HCT116 (cell line): ENCODE data around the gene RIBC2.

Experiments
- EZH2 ChIP-seq: fragments of 200-600 bp; sonication (generic); IDR thresholded peaks from 2 replicates; pipeline ENCODE4 v1.6.1; 2017; ENCODE audit warnings: antibody characterized with exemption, mixed run types
- EZH2phosphoT487 ChIP-seq: fragments of 200-600 bp; IDR thresholded peaks from 2 replicates; pipeline ENCODE4 v1.6.1; 2018; ENCODE audit warnings: antibody characterized with exemption, borderline replicate concordance
- JUND ChIP-seq: IDR thresholded peaks from 2 replicates; pipeline ENCODE4 v1.6.1; 2012
- POLR2A ChIP-seq: IDR thresholded peaks from 2 replicates; pipeline ENCODE4 v1.7.0; 2011; ENCODE audit warnings: borderline replicate concordance; ENCODE audit not compliant: insufficient read depth, insufficient read length; ENCODE audit errors: extremely low read depth
- POLR2AphosphoS5 ChIP-seq: IDR thresholded peaks from 2 replicates; pipeline ENCODE4 v1.6.1; 2011; ENCODE audit warnings: mild to moderate bottlenecking, low read depth, low read length, moderate library complexity
- TF ChIP-seq, protein P1 (sequence below): IDR thresholded peaks from 2 replicates; pipeline ENCODE4 v1.6.1; 2012
- TF ChIP-seq, protein P2 (sequence below): IDR thresholded peaks from 2 replicates; pipeline ENCODE4 v1.6.1; 2012; ENCODE audit warnings: low read depth
- TF ChIP-seq, protein P3 (sequence below), 3 experiments: fragments of 200-600 bp in 1 of 3; sonication (generic) in 1 of 3; IDR thresholded peaks in 2 of 3; conservative IDR thresholded peaks in 1 of 3; 2 replicates each; pipeline ENCODE4 v1.5.1; 2012 to 2017; ENCODE audit warnings: low read depth in 2 of 3, low read length in 2 of 3, antibody characterized with exemption in 1 of 3, borderline replicate concordance in 1 of 3, control low read depth in 1 of 3, mild to moderate bottlenecking in 1 of 3, mixed read lengths in 1 of 3, mixed run types in 1 of 3, moderate library complexity in 1 of 3; ENCODE audit not compliant: insufficient read depth in 1 of 3

DNA sequence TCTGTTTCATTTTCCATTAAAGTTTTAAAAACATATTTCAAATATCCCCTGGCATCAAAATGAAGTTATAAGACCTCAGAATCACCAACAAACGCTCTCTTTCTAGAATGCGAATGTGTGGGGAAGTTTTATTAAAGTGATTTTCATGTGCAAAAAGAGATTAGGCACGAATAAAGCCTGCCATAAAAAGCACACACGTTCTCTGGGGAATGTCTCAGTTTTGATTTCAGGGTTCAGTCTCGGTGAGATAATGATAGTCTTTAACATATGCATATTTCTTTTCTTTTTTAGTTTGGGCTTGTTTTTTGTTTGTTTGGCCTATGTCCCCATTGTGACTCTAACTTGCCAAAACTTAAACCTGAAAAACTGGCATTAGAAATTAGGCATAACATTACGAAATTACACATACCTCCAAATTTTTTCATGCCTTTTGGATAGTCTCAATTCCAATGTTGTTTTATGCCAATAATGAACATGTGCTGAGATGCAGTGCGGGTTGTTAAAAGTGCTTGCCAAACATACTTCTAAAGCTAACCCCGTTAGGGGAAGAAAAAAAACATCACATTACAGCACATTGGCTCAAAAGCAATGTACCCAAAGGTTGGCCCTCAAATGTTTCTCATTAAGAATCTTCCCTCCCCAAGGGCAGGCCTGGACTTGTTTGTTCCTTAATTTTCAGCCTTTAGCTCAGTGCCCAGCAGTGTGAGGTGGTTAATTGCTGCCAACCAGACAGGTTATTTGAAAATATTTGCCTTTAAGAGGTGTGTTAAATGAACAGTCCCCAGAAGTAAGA is 56.0 kb downstream of the RIBC2 start:
- TF ChIP-seq POLR2A (no peak), EZH2phosphoT487 (no peak), JUND (no peak), EZH2 (no peak), POLR2AphosphoS5 (no peak)
- TF ChIP-seq, protein P1, sequence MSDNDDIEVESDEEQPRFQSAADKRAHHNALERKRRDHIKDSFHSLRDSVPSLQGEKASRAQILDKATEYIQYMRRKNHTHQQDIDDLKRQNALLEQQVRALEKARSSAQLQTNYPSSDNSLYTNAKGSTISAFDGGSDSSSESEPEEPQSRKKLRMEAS, result no peak
- TF ChIP-seq, protein P2, sequence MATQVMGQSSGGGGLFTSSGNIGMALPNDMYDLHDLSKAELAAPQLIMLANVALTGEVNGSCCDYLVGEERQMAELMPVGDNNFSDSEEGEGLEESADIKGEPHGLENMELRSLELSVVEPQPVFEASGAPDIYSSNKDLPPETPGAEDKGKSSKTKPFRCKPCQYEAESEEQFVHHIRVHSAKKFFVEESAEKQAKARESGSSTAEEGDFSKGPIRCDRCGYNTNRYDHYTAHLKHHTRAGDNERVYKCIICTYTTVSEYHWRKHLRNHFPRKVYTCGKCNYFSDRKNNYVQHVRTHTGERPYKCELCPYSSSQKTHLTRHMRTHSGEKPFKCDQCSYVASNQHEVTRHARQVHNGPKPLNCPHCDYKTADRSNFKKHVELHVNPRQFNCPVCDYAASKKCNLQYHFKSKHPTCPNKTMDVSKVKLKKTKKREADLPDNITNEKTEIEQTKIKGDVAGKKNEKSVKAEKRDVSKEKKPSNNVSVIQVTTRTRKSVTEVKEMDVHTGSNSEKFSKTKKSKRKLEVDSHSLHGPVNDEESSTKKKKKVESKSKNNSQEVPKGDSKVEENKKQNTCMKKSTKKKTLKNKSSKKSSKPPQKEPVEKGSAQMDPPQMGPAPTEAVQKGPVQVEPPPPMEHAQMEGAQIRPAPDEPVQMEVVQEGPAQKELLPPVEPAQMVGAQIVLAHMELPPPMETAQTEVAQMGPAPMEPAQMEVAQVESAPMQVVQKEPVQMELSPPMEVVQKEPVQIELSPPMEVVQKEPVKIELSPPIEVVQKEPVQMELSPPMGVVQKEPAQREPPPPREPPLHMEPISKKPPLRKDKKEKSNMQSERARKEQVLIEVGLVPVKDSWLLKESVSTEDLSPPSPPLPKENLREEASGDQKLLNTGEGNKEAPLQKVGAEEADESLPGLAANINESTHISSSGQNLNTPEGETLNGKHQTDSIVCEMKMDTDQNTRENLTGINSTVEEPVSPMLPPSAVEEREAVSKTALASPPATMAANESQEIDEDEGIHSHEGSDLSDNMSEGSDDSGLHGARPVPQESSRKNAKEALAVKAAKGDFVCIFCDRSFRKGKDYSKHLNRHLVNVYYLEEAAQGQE, result no peak
- TF ChIP-seq, protein P3, sequence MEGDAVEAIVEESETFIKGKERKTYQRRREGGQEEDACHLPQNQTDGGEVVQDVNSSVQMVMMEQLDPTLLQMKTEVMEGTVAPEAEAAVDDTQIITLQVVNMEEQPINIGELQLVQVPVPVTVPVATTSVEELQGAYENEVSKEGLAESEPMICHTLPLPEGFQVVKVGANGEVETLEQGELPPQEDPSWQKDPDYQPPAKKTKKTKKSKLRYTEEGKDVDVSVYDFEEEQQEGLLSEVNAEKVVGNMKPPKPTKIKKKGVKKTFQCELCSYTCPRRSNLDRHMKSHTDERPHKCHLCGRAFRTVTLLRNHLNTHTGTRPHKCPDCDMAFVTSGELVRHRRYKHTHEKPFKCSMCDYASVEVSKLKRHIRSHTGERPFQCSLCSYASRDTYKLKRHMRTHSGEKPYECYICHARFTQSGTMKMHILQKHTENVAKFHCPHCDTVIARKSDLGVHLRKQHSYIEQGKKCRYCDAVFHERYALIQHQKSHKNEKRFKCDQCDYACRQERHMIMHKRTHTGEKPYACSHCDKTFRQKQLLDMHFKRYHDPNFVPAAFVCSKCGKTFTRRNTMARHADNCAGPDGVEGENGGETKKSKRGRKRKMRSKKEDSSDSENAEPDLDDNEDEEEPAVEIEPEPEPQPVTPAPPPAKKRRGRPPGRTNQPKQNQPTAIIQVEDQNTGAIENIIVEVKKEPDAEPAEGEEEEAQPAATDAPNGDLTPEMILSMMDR (IDR thresholded peaks at IDR 0.05 in 2 of 3, conservative IDR thresholded peaks at IDR 0.05 in 1 of 3; ENCODE audit: borderline replicate concordance in 1 of 3, insufficient read depth in 1 of 3, low read depth in 2 of 3, low read length in 2 of 3), result no peak
